Hepatocyte (in vitro differentiated cells): ENCODE measurements around the gene FCHO1. TPM values are rescaled to one million over a fixed set of nuclear protein-coding genes. Genes with fewer than 3 reads are reported as not detected.

Source experiments
- DNase-seq: peaks from one replicate; pipeline ENCODE4 v3.0.0-alpha.2; 2016; ENCODE audit warnings: low spot score
- H2AFZ ChIP-seq: fragments of 200-600 bp; sonication (generic); 2 replicates; pipeline ENCODE4 v1.6.0; 2016; ENCODE audit warnings: antibody characterized with exemption, mild to moderate bottlenecking
- H3K27ac ChIP-seq: fragments of 200-600 bp; sonication (generic); 2 replicates; pipeline ENCODE4 v1.5.1; 2016; ENCODE audit warnings: mild to moderate bottlenecking
- H3K27me3 ChIP-seq: fragments of 200-600 bp; sonication (generic); 2 replicates; pipeline ENCODE4 v1.6.1; 2016
- H3K36me3 ChIP-seq: fragments of 200-600 bp; sonication (generic); replicated peaks from 2 replicates; pipeline ENCODE4 v1.5.1; 2016; ENCODE audit warnings: low read depth; ENCODE audit not compliant: insufficient read depth
- H3K4me1 ChIP-seq: fragments of 200-600 bp; sonication (generic); 2 replicates; pipeline ENCODE4 v1.5.1; 2016; ENCODE audit warnings: mild to moderate bottlenecking, moderate library complexity; ENCODE audit not compliant: insufficient read depth
- H3K4me2 ChIP-seq: fragments of 200-600 bp; sonication (generic); 2 replicates; pipeline ENCODE4 v1.6.0; 2016
- H3K4me3 ChIP-seq: fragments of 200-600 bp; sonication (generic); 2 replicates; pipeline ENCODE4 v1.5.1; 2016; ENCODE audit warnings: mild to moderate bottlenecking
- H3K79me2 ChIP-seq: fragments of 200-600 bp; sonication (generic); 2 replicates; pipeline ENCODE4 v1.6.0; 2017; ENCODE audit warnings: mild to moderate bottlenecking
- H3K9me2 ChIP-seq: fragments of 200-600 bp; sonication (generic); replicated peaks from 2 replicates; pipeline ENCODE4 v1.6.0; 2017; ENCODE audit warnings: mild to moderate bottlenecking; ENCODE audit not compliant: insufficient read depth
- H3K9me3 ChIP-seq: fragments of 200-600 bp; sonication (generic); 2 replicates; pipeline ENCODE4 v1.5.1; 2016; ENCODE audit warnings: low read depth, mild to moderate bottlenecking
- H4K20me1 ChIP-seq: fragments of 200-600 bp; sonication (generic); 2 replicates; pipeline ENCODE4 v1.6.0; 2016; ENCODE audit warnings: mild to moderate bottlenecking; ENCODE audit not compliant: insufficient read depth, poor library complexity, severe bottlenecking
- CTCF ChIP-seq: fragments of 200-600 bp; sonication (generic); IDR thresholded peaks from 2 replicates; pipeline ENCODE4 v1.5.1; 2016; ENCODE audit warnings: antibody characterized with exemption, mild to moderate bottlenecking; ENCODE audit not compliant: poor library complexity
- EZH2 ChIP-seq: fragments of 200-600 bp; sonication (generic); IDR thresholded peaks from 2 replicates; pipeline ENCODE4 v1.6.1; 2016; ENCODE audit warnings: antibody characterized with exemption, mild to moderate bottlenecking, borderline replicate concordance
- EZH2phosphoT487 ChIP-seq: fragments of 200-600 bp; sonication (generic); IDR thresholded peaks from one replicate; pipeline ENCODE4 v1.6.1; 2018; ENCODE audit warnings: antibody characterized with exemption, mild to moderate bottlenecking, low read depth, moderate library complexity; ENCODE audit not compliant: unreplicated experiment, severe bottlenecking
- WGBS: methylation state at CpG from one replicate; pipeline ENCODE4 v1.1.6; 2016; ENCODE audit warnings: low lambda C conversion rate; ENCODE audit errors: missing lambda C conversion rate; 5-methylcytosine and 5-hydroxymethylcytosine counted together
- polyA plus RNA-seq: library from polyadenylated mRNA; unstranded; fragments of >200 nt; fragmentation: Nextera tagmentation; extraction: Ambion mirVana; gene quantifications from 2 replicates; pipeline ENCODE4 v1.2.1, GENCODE V29; 2016
- total RNA-seq: library from RNA; depleted of rRNA; stranded (reverse); fragments of >200 nt; gene quantifications from 2 replicates; pipeline ENCODE4 v1.2.3, GENCODE V29; 2014

Gene FCHO1
- total and polyA plus RNA-seq, 2 experiments from 2014 or later: 1.9 to 2.1 TPM

GRCh38 chr19:17821190-17821589, 69.9 kb downstream of the FCHO1 start, which contains the start of gene INSL3:
Gene INSL3 (minus strand): TSS chr19:17821519. CDS start chr19:17821506, 13 bp downstream.
- H2AFZ ChIP-seq: no peak within 1 kb of the TSS
- no peaks in the 10 kb centered on the region for H3K9me3 ChIP-seq
- H3K27ac ChIP-seq: no peak within 1 kb of the TSS
- no peaks in the 10 kb centered on the region for H3K79me2 ChIP-seq
- H3K9me2 ChIP-seq: no peaks in the 10 kb centered on the region
- no peak within 1 kb of the TSS for H3K4me2 ChIP-seq
- no peaks in the 10 kb centered on the region for H3K27me3 ChIP-seq
- no peak for DNase-seq
- 95% methylated on average over 26 of the region's 34 CpGs for WGBS
- no peaks in the 10 kb centered on the region for H3K36me3 ChIP-seq
- no peaks in the 10 kb centered on the region for H4K20me1 ChIP-seq
- H3K4me1 ChIP-seq: no peaks in the 10 kb centered on the region
- H3K4me3 ChIP-seq: no peak within 1 kb of the TSS
- no peak for TF ChIP-seq CTCF

GRCh38 chr19:17824339-17824738, 73.1 kb downstream of the FCHO1 start:
- WGBS: 71% methylated on average over 8 of the region's 8 CpGs
- no peaks in the 10 kb centered on the region for H3K36me3 ChIP-seq
- H2AFZ ChIP-seq: no peak overlapping the region
- H3K4me1 ChIP-seq: no peaks in the 10 kb centered on the region
- H3K27ac ChIP-seq: no peak overlapping the region
- H3K4me3 ChIP-seq: no peak overlapping the region
- no peak overlapping the region for H3K4me2 ChIP-seq
- no peaks in the 10 kb centered on the region for H3K9me3 ChIP-seq
- H3K79me2 ChIP-seq: no peaks in the 10 kb centered on the region
- H4K20me1 ChIP-seq: no peaks in the 10 kb centered on the region
- no peak for DNase-seq
- TF ChIP-seq CTCF (no peak), EZH2 (no peak), EZH2phosphoT487 (no peak)
- H3K27me3 ChIP-seq: no peaks in the 10 kb centered on the region
- no peaks in the 10 kb centered on the region for H3K9me2 ChIP-seq

- Histone ChIP-seq H3K4me1 (no peaks in the 10 kb centered on the region), H3K4me3 (no peak overlapping the region), H3K27me3 (peaks cover 13% of the 10 kb centered on the region), H3K27ac (no peak overlapping the region), H2AFZ (no peak overlapping the region), H3K79me2 (no peaks in the 10 kb centered on the region), H4K20me1 (no peaks in the 10 kb centered on the region), H3K4me2 (no peak overlapping the region), H3K36me3 (no peaks in the 10 kb centered on the region), H3K9me2 (no peaks in the 10 kb centered on the region), H3K9me3 (no peaks in the 10 kb centered on the region)
- DNase-seq: no peak
- WGBS: 86% methylated on average over 13 of the region's 13 CpGs
- TF ChIP-seq EZH2phosphoT487 (no peak), CTCF (no peak), EZH2 (no peak)
Measured at GRCh38 chr19:17826508-17827056, 75.3 kb downstream of the FCHO1 start.
